ENCODE results near the gene ORAI3. TPM values are rescaled to one million over a fixed set of nuclear protein-coding genes. Genes with fewer than 3 reads are reported as not detected.

ORAI3 gene
- total and polyA plus RNA-seq, 2 of the 13 experiments (the other 11 are each of a cell fraction or from before 2014, with no cell fraction given), result 11.4 to 32.0 TPM

DNA sequence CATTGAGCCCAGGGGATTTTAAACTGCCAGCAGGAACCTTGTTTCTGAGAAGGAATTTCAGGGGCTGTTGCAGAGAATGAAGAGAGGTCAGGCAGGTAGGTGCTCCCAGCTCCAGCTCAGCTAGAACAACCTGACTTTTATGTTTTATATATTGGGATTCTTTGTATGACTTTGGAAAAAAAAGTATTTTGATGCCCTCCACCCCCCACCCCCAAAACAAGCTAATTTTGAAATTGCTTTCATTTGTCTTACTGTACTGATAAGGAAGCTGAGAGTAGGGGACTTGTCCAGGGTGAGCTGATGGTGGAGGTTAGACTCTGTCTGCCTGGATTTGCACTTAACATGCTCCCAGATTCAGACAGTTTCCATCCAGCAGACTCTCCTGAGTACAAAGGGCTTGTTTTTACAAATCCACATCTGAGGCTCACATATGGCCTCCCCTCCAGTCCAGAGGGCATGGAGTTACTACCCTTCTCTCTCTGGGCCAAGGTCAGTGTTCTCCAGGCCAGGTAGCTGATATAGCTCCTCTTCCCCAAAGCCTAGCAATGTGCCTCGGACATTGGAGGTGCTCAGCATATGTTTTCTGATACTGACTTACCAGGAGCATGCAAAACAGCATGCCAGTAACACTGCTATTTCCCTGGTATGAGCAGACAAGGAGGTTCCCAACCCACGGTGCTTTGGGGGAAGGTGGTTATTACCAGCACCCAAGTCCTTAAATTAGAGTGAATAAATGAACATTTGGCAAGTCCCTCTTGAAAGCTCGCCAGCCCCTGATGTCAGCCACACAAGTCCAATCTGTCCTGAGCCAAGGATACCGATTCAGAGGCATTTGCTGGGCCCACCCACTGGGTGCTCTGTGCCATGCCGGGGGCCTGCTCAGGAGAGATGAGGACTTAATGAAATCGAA, 50.2 kb downstream of the ORAI3 start (continued):
- TF ChIP-seq, protein P1, sequence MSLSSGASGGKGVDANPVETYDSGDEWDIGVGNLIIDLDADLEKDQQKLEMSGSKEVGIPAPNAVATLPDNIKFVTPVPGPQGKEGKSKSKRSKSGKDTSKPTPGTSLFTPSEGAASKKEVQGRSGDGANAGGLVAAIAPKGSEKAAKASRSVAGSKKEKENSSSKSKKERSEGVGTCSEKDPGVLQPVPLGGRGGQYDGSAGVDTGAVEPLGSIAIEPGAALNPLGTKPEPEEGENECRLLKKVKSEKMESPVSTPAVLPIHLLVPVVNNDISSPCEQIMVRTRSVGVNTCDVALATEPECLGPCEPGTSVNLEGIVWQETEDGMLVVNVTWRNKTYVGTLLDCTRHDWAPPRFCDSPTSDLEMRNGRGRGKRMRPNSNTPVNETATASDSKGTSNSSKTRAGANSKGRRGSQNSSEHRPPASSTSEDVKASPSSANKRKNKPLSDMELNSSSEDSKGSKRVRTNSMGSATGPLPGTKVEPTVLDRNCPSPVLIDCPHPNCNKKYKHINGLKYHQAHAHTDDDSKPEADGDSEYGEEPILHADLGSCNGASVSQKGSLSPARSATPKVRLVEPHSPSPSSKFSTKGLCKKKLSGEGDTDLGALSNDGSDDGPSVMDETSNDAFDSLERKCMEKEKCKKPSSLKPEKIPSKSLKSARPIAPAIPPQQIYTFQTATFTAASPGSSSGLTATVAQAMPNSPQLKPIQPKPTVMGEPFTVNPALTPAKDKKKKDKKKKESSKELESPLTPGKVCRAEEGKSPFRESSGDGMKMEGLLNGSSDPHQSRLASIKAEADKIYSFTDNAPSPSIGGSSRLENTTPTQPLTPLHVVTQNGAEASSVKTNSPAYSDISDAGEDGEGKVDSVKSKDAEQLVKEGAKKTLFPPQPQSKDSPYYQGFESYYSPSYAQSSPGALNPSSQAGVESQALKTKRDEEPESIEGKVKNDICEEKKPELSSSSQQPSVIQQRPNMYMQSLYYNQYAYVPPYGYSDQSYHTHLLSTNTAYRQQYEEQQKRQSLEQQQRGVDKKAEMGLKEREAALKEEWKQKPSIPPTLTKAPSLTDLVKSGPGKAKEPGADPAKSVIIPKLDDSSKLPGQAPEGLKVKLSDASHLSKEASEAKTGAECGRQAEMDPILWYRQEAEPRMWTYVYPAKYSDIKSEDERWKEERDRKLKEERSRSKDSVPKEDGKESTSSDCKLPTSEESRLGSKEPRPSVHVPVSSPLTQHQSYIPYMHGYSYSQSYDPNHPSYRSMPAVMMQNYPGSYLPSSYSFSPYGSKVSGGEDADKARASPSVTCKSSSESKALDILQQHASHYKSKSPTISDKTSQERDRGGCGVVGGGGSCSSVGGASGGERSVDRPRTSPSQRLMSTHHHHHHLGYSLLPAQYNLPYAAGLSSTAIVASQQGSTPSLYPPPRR (CRISPR knock-in tag; IDR thresholded peaks at IDR 0.05; ENCODE audit: borderline replicate concordance), result peak; percentile 81; the same call in 1 of the 2 replicates
- 0 out of 2 replicates have a peak, but pooled peaks have one; percentile 68 for TF ChIP-seq ZBTB20 (CRISPR knock-in tag; IDR thresholded peaks at IDR 0.05; ENCODE audit: borderline replicate concordance, low read depth)
- peak; percentile 37; the same call in 1 of the 2 replicates for TF ChIP-seq SP140L (CRISPR knock-in tag; IDR thresholded peaks at IDR 0.05; ENCODE audit: borderline replicate concordance)
- TF ChIP-seq, protein P2, sequence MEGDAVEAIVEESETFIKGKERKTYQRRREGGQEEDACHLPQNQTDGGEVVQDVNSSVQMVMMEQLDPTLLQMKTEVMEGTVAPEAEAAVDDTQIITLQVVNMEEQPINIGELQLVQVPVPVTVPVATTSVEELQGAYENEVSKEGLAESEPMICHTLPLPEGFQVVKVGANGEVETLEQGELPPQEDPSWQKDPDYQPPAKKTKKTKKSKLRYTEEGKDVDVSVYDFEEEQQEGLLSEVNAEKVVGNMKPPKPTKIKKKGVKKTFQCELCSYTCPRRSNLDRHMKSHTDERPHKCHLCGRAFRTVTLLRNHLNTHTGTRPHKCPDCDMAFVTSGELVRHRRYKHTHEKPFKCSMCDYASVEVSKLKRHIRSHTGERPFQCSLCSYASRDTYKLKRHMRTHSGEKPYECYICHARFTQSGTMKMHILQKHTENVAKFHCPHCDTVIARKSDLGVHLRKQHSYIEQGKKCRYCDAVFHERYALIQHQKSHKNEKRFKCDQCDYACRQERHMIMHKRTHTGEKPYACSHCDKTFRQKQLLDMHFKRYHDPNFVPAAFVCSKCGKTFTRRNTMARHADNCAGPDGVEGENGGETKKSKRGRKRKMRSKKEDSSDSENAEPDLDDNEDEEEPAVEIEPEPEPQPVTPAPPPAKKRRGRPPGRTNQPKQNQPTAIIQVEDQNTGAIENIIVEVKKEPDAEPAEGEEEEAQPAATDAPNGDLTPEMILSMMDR (CRISPR knock-in tag; IDR thresholded peaks at IDR 0.05), result peak; percentile 32
- peak; percentile 84 for TF ChIP-seq ZNF317 (CRISPR knock-in tag; IDR thresholded peaks at IDR 0.05)
- TF ChIP-seq KAT8 (CRISPR knock-in tag; IDR thresholded peaks at IDR 0.05), result peak; percentile 50; the same call in 1 of the 2 replicates
- TF ChIP-seq, protein P3, sequence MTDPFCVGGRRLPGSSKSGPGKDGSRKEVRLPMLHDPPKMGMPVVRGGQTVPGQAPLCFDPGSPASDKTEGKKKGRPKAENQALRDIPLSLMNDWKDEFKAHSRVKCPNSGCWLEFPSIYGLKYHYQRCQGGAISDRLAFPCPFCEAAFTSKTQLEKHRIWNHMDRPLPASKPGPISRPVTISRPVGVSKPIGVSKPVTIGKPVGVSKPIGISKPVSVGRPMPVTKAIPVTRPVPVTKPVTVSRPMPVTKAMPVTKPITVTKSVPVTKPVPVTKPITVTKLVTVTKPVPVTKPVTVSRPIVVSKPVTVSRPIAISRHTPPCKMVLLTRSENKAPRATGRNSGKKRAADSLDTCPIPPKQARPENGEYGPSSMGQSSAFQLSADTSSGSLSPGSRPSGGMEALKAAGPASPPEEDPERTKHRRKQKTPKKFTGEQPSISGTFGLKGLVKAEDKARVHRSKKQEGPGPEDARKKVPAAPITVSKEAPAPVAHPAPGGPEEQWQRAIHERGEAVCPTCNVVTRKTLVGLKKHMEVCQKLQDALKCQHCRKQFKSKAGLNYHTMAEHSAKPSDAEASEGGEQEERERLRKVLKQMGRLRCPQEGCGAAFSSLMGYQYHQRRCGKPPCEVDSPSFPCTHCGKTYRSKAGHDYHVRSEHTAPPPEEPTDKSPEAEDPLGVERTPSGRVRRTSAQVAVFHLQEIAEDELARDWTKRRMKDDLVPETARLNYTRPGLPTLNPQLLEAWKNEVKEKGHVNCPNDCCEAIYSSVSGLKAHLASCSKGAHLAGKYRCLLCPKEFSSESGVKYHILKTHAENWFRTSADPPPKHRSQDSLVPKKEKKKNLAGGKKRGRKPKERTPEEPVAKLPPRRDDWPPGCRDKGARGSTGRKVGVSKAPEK (CRISPR knock-in tag; IDR thresholded peaks at IDR 0.05; ENCODE audit: borderline replicate concordance), result no peak
- TF ChIP-seq ZNF318 (CRISPR knock-in tag; IDR thresholded peaks at IDR 0.05), result peak; percentile 86; the same call in 1 of the 2 replicates
